ENCODE measurements around the gene ADAMTS8. TPM values are rescaled to one million over a fixed set of nuclear protein-coding genes. Genes with fewer than 3 reads are reported as not detected.

Gene ADAMTS8
- total RNA-seq, 1 donor from 2014 or later, result 4.8 TPM

- H3K27me3 Mint-ChIP-seq, result peaks cover 40% of the 10 kb centered on the region
- no peak overlapping the region for H3K4me3 Mint-ChIP-seq
- peaks cover 7% of the 10 kb centered on the region for H3K4me1 Mint-ChIP-seq (ENCODE audit: unreplicated experiment)
- H3K36me3 Mint-ChIP-seq, result no peaks in the 10 kb centered on the region
- TF ChIP-seq CTCF (conservative IDR thresholded peaks at IDR 0.05), result no peak
- H3K9me3 Mint-ChIP-seq, result no peaks in the 10 kb centered on the region
- DNase-seq (ENCODE audit: extremely low spot score, unreplicated experiment), result no peak
- H3K27ac Mint-ChIP-seq, result no peak overlapping the region
Measured at GRCh38 chr11:130418210-130418609, 10.2 kb downstream of the ADAMTS8 start.

- Mint-ChIP-seq H3K4me1 (ENCODE audit: unreplicated experiment) (peaks cover 9% of the 10 kb centered on the region), H3K27ac (no peak overlapping the region)
Measured at GRCh38 chr11:130416906-130417305, 11.5 kb downstream of the ADAMTS8 start.

DNA sequence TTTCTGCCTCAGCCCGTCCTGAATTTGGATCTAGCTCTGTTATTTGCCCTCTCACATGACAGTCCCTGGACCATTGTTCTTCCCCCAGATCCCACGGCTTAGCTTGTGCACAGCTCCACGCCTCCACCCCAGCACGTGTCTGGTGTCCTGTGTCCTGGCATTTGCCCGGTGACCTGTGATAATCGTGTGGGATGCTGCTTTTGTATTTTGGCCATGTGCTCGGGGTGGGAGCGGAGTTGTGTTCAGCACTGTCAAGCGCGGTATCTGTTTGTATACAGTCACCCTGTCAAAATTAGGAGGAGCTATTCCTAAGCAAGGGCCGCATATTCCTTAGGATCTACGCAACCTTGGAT lies 11.9 kb downstream of the ADAMTS8 start:
- Mint-ChIP-seq H3K27me3 (peaks cover 36% of the 10 kb centered on the region), H3K4me3 (no peak overlapping the region), H3K27ac (no peak overlapping the region), H3K36me3 (no peaks in the 10 kb centered on the region), H3K4me1 (ENCODE audit: unreplicated experiment) (peaks cover 9% of the 10 kb centered on the region), H3K9me3 (no peaks in the 10 kb centered on the region)
- DNase-seq (ENCODE audit: extremely low spot score, unreplicated experiment), result no peak
- no peak for TF ChIP-seq CTCF (conservative IDR thresholded peaks at IDR 0.05)

More at GRCh38 chr11:130416906-130417305, 11.5 kb downstream of the ADAMTS8 start:
- Mint-ChIP-seq H3K9me3 (no peaks in the 10 kb centered on the region), H3K27me3 (peaks cover 36% of the 10 kb centered on the region), H3K4me3 (no peak overlapping the region), H3K36me3 (no peaks in the 10 kb centered on the region)
- DNase-seq (ENCODE audit: extremely low spot score, unreplicated experiment), result no peak
- no peak for TF ChIP-seq CTCF (conservative IDR thresholded peaks at IDR 0.05)

- Mint-ChIP-seq H3K27me3 (peaks cover 34% of the 10 kb centered on the region), H3K9me3 (no peaks in the 10 kb centered on the region), H3K4me1 (ENCODE audit: unreplicated experiment) (peaks cover 9% of the 10 kb centered on the region), H3K27ac (no peak overlapping the region), H3K36me3 (no peaks in the 10 kb centered on the region), H3K4me3 (no peak overlapping the region)
- TF ChIP-seq CTCF (conservative IDR thresholded peaks at IDR 0.05), result no peak
- no peak for DNase-seq (ENCODE audit: extremely low spot score, unreplicated experiment)
Measured at GRCh38 chr11:130415731-130416529, 12.5 kb downstream of the ADAMTS8 start.

- Mint-ChIP-seq H3K4me3 (no peak overlapping the region), H3K27ac (no peak overlapping the region), H3K36me3 (no peaks in the 10 kb centered on the region), H3K9me3 (no peaks in the 10 kb centered on the region), H3K4me1 (ENCODE audit: unreplicated experiment) (peaks cover 6% of the 10 kb centered on the region), H3K27me3 (peaks cover 43% of the 10 kb centered on the region)
- no peak for TF ChIP-seq CTCF (conservative IDR thresholded peaks at IDR 0.05)
- no peak for DNase-seq (ENCODE audit: extremely low spot score, unreplicated experiment)
Measured at GRCh38 chr11:130414107-130415080, 14.0 kb downstream of the ADAMTS8 start.

Data from type B pancreatic cell (in vitro differentiated cells).